Smooth muscle cell of the brain vasculature (primary cell): Measurements from ENCODE around the gene IFNLR1.
"Not testable (repeated sequence)": the region's sequence is repeated elsewhere in the genome, so short reads cannot be mapped to it uniquely, and the experiment has no call there.

Experiments used
- DNase-seq: peaks from one replicate; pipeline ENCODE4 v3.0.0-alpha.2; 2012; ENCODE audit warnings: low read depth, low spot score

IFNLR1 gene

GRCh38 chr1:24186993-24187790 lies at the start of gene IFNLR1:
IFNLR1 (minus strand) TSS chr1:24187289; CDS start chr1:24187248, 41 bp downstream.
- no peak for DNase-seq

DNA sequence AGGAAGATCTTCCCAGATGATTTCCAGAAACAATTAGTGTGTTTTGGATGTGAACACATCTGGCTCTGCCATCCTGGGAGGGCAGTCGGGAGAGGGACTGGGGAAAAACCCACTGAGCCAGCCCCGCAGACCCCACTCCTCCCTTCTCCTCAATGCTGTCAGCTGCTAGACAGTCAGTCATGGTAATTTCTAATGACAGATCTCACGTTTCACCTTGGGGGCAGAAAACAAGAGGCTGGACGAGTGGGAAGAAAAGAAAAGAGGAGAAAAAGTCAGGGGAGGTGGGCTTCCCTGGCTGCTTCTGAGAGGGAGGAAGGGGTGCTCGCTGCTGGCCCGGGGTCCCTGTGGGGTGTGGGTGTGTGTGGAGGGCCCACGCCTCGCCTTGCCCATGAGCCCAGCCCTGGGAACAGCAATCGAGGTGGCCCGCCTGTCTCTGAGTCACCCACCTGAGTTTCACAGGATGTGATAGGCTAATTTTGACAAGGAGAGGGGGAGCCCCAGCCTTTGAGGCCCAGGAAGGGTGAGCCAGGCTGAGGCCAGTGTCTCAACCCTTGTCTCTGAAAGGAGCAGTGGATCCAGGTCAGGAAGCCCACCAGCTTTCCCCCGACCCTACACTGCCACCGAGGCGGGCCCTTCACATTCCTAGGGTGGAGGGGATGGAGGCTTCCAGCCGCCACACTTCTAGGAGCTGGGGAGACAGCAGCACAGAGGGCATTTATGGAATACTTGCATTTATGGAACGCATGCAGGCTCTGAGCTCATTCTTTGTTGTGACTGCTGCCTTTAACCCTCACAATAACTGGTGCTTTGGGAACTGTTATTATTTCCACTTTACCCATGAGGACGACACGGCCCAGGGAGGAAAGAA lies 49.1 kb upstream of the IFNLR1 start:
- peak; percentile 3 for DNase-seq

- peak; percentile 79 for DNase-seq
Observed at GRCh38 chr1:24233684-24234600, 46.9 kb upstream of the IFNLR1 start.

DNA sequence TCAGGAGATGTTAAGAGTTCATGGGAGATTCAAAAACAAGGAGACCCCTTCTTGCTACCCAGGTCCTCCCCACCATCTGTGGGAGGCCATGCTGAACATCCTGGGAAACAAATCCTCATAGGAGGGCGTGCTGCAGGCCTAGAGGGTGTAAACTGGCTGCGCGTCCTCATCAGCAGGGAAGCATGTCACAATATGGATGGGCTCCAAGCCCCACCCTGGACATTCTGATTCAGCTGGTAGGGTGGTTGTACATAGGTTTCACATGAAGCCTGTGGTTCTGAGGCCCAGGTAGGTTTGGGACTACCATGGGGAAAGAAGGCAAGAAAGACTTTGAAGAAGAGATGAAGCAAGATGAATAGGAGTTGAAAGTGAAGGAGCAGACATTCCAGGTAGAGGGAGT lies 44.6 kb upstream of the IFNLR1 start:
- DNase-seq, result no peak

DNA sequence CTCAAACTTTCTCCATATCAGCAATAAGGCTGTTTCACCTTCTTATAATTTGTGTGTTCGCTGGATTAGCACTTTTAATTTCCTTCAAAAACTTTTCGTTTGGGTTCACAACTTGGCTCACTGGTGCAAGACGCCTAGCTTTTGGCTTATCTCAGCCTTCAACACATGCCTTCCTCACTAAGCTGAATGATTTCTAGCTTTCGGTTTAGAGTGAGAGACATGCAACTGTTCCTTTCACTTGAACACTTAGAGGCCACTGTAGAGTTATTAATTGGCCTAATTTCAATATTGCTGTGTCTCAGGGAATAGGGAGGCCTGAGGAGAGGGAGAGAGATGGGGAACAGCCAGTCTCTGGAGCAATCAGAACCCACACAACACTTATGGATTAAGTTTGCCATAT lies 41.2 kb upstream of the IFNLR1 start:
- DNase-seq, result no peak

GRCh38 chr1:24226749-24227148 lies 39.7 kb upstream of the IFNLR1 start:
- DNase-seq, result no peak

GRCh38 chr1:24224761-24225160 lies 37.7 kb upstream of the IFNLR1 start:
- DNase-seq, result no peak

GRCh38 chr1:24224086-24224485 lies 37.0 kb upstream of the IFNLR1 start:
- DNase-seq, result no peak

DNA sequence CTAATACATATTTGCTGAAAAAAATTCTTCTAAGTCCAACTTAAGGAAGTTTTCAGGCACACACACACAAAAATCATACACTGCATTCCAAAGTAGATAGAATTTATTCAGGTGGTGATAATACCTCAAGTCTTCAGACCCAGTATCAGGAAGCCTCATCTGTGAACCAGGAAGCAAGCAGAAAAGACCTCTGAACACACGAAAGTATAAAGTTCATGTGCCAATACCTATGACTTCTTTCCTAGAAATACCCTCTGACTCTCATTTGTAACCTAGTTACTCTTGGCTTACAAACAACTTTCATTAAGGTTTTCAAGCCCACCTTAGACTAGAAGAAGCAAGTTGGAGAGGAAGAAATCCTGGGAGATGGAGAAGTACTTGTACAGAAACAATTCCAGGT lies 35.7 kb upstream of the IFNLR1 start:
- no peak for DNase-seq

DNA sequence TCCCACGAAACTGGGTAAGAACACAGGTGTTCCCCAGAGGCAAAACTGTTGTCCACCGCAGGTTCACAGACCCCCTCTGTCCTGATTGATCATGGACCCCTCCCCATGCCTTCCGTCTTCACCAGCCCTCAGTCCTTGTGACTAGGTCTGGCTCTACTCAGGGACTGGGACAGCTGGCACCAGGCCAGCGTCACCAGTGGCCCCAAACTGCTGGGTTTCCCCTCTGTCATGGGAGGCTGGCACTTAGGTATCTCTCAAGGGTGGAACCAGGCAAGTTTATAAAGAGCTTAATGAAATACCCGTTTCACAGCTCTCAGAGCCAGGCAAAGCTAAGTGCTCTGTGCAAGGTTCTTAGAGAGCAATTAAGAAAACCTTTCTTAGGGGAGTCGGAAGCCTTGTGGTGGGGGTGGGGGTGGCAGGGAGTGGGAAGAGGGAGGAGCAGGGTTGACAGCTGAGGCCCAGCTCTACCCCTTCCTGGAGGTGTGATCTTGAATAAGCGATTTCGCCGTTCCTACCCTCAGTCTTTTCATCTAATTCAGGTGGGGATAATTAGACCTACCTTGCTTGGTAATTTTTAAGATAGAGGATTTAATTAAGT lies 35.0 kb upstream of the IFNLR1 start:
- DNase-seq, result no peak

DNA sequence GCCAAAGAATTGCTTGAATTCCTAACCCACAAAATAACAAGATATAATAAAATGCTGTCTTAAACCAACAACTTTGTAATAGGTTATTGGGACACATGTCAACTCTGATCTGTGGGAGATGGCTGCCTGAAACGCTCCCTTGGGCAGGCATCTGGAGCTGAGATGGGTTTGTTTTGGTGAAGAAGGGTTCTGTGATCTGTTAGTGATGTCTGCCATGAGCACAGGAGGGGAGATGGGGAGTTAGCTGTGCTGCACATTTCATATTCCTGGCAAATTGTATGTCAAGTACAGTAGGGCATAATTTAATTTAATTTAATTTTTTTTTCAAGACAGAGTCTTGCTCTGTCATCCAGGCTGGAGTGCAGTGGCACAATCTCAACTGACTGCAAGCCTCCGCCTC lies 34.2 kb upstream of the IFNLR1 start:
- DNase-seq, result no peak

- no peak for DNase-seq
Observed at GRCh38 chr1:24216276-24217074, 29.4 kb upstream of the IFNLR1 start.

- DNase-seq, result no peak
Observed at GRCh38 chr1:24215226-24215814, 28.2 kb upstream of the IFNLR1 start.

DNA sequence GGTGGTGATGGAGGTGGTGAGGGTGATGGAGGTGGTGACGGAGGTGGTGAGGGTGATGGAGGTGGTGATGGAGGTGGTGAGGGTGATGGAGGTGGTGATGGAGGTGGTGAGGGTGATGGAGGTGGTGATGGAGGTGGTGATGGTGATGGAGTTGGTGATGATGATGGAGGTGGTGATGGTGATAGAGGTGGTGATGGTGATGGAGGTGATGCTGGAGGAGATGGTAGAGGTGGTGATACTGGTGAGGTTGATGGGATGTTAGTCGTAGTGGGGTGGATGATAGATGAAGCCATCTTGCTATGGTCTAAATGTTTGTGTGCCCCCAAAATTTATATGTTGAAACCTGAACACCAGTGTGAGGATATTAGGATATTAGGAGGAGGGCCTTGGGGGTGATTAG lies 25.3 kb upstream of the IFNLR1 start:
- DNase-seq, result no peak

GRCh38 chr1:24210195-24210627 lies 23.1 kb upstream of the IFNLR1 start:
- DNase-seq, result no peak

DNA sequence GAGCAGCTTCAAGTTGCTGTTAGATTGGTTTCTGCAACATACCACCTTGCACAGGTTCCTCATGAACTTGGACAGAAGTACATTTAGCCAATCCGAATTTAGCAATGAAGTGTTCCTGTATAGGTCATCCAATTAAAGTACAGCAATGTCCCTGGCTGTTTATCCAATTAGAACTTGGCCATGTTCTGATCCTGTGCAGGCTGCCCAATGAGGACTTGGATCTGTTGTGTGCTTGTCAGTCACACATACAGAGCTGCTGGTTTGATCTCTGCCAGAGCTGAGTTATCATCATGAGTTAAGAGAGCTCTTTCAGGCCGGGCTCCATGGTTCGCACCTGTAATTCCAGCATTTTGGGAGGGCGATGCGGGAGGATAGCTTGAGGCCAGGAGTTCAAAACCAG lies 22.0 kb upstream of the IFNLR1 start:
- no peak for DNase-seq

- no peak for DNase-seq
Observed at GRCh38 chr1:24207709-24208108, 20.6 kb upstream of the IFNLR1 start.

DNA sequence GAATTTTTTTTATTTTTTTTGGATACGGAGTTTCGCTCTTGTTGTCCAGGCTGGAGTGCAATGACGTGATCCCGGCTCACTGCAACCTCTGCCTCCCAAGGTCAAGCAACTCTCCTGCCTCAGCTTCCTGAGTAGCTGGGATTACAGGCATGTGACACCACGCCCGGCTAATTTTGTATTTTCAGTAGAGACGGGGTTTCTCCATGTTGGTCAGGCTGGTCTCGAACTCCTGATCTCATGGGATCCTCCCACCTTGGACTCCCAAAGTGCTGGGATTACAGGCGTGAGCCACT lies 20.3 kb upstream of the IFNLR1 start:
- DNase-seq, result not testable (repeated sequence)

- DNase-seq, result no peak
Observed at GRCh38 chr1:24206516-24207394, 19.7 kb upstream of the IFNLR1 start.
